ENCODE data around the gene SMIM17. TPM values are rescaled to one million over a fixed set of nuclear protein-coding genes. Genes with fewer than 3 reads are reported as not detected.
"Not testable (repeated sequence)": the region's sequence is repeated elsewhere in the genome, so short reads cannot be mapped to it uniquely, and the experiment has no call there.

The SMIM17 gene
- total RNA-seq, 1 donor from 2014 or later = not detected

- intact Hi-C loops (cut with micrococcal nuclease) = no loop called here
These were observed 11.2 kb downstream of the SMIM17 start for GRCh38 chr19:56654151-56654550.

- intact Hi-C loops (cut with micrococcal nuclease) = no loop called here
These were observed 17.6 kb downstream of the SMIM17 start for GRCh38 chr19:56660381-56661107.

- intact Hi-C loops (cut with micrococcal nuclease) = no loop called here
These were observed 18.3 kb downstream of the SMIM17 start for GRCh38 chr19:56661248-56661647.

GRCh38 chr19:56663931-56664500 is 21.1 kb downstream of the SMIM17 start:
- intact Hi-C loops (cut with micrococcal nuclease) = no loop called here

- intact Hi-C loops (cut with micrococcal nuclease) = no loop called here
These were observed 21.6 kb downstream of the SMIM17 start for GRCh38 chr19:56664511-56664910.

- intact Hi-C loops (cut with micrococcal nuclease) = no loop called here
These were observed 24.4 kb downstream of the SMIM17 start for GRCh38 chr19:56667311-56667870.

- intact Hi-C loops (cut with micrococcal nuclease) = no loop called here
These were observed 25.7 kb downstream of the SMIM17 start for GRCh38 chr19:56668676-56669075.

GRCh38 chr19:56670401-56670960 is 27.5 kb downstream of the SMIM17 start:
- intact Hi-C loops (cut with micrococcal nuclease) = no loop called here

GRCh38 chr19:56670961-56671612 is 28.1 kb downstream of the SMIM17 start:
- intact Hi-C loops (cut with micrococcal nuclease) = no loop called here

GRCh38 chr19:56671613-56671994 is 28.6 kb downstream of the SMIM17 start, which contains the start of gene ZNF835:
Gene ZNF835, minus strand, starts transcription at chr19:56671757. Its CDS starts 6,559 bp downstream, at chr19:56665198.
- intact Hi-C loops (cut with micrococcal nuclease) = no loop called here

GRCh38 chr19:56672610-56673009 is 29.7 kb downstream of the SMIM17 start:
- intact Hi-C loops (cut with micrococcal nuclease) = not testable (repeated sequence)

GRCh38 chr19:56678205-56678604 is 35.2 kb downstream of the SMIM17 start:
- intact Hi-C loops (cut with micrococcal nuclease) = no loop called here

- intact Hi-C loops (cut with micrococcal nuclease) = no loop called here
These were observed 38.7 kb downstream of the SMIM17 start for GRCh38 chr19:56681702-56682101.

GRCh38 chr19:56683116-56683515 is 40.2 kb downstream of the SMIM17 start:
- intact Hi-C loops (cut with micrococcal nuclease) = no loop called here

- intact Hi-C loops (cut with micrococcal nuclease) = no loop called here
These were observed 44.1 kb downstream of the SMIM17 start for GRCh38 chr19:56687031-56687430.

- intact Hi-C loops (cut with micrococcal nuclease) = no loop called here
These were observed 46.2 kb downstream of the SMIM17 start for GRCh38 chr19:56689198-56689597.

- intact Hi-C loops (cut with micrococcal nuclease) = no loop called here
These were observed 47.7 kb downstream of the SMIM17 start for GRCh38 chr19:56690670-56691069.

- intact Hi-C loops (cut with micrococcal nuclease) = no loop called here
These were observed 49.4 kb downstream of the SMIM17 start for GRCh38 chr19:56692206-56692895.

GRCh38 chr19:56699552-56699951 is 56.6 kb downstream of the SMIM17 start:
- intact Hi-C loops (cut with micrococcal nuclease) = no loop called here

- intact Hi-C loops (cut with micrococcal nuclease) = no loop called here
These were observed 58.9 kb downstream of the SMIM17 start for GRCh38 chr19:56701895-56702294.

- intact Hi-C loops (cut with micrococcal nuclease) = no loop called here
These were observed 63.0 kb downstream of the SMIM17 start for GRCh38 chr19:56705939-56706338.

Data from T-helper 2 cell treated with Interferon-gamma antibody and Interleukin-4, amounts not matched to agents 100 ng/mL and 5 ng/mL, for 36 hours (primary cell).